ENCODE results near the gene ANKS1B. TPM values are rescaled to one million over a fixed set of nuclear protein-coding genes. Genes with fewer than 3 reads are reported as not detected.

Gene ANKS1B
- total and polyA plus RNA-seq, 2 of the 4 experiments (the other 2 are of a cell fraction): 0.17 to 0.18 TPM

DNA sequence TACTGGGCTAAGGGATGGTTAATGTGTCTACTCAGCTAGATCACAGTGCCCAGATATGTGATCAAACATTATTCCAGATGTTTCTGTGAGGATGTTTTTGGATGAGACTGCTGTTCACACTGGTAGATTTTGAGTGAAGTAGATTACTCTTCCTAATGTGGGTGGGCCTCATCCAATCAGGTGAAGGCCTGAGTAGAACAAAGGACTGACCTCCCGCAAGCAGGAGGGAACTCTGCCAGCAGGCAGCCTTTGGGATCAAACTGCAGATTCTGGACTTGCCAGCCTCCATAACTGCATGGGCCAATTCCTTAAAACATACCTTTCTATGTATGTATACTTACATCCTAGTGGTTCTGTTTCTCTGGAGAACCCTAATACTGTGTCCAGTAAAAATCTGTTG, 1120.4 kb downstream of the ANKS1B start:
- H3K4me2 ChIP-seq (ENCODE audit: low read depth, low read length): no peak overlapping the region
- H3K9ac ChIP-seq (ENCODE audit: low read depth, low read length): no peak overlapping the region
- H4K8ac ChIP-seq (ENCODE audit: low read depth in 2 of 2, low read length in 2 of 2): no peak overlapping the region
- H3K4ac ChIP-seq (ENCODE audit: low read depth, low read length): no peak overlapping the region
- no peak overlapping the region for H4K5ac ChIP-seq (ENCODE audit: low read depth, low read length)
- no peaks in the 10 kb centered on the region for H3K27me3 ChIP-seq (ENCODE audit: control insufficient read depth, insufficient read depth, low read length)
- POLR2A ChIA-PET (ENCODE audit: unreplicated experiment): no interaction called here
- H2BK15ac ChIP-seq (ENCODE audit: low read depth, low read length): no peak overlapping the region
- no peak overlapping the region for H3K14ac ChIP-seq (replicated peaks; ENCODE audit: low read depth, low read length)
- no peak overlapping the region for H2BK5ac ChIP-seq (ENCODE audit: low read depth, low read length, poor library complexity, severe bottlenecking)
- H3K36me3 ChIP-seq (ENCODE audit: control insufficient read depth, insufficient read depth, low read length): no peaks in the 10 kb centered on the region
- DNase-seq: no peak
- dilution Hi-C loops (cut with HindIII; ENCODE audit: low sequenced_read_pairs, unreplicated experiment) (no loop called here), in situ Hi-C loops (cut with MboI; ENCODE audit: low sequenced_read_pairs) (no loop called here), intact Hi-C loops (cut with micrococcal nuclease) (no loop called here)
- no peak overlapping the region for H2BK120ac ChIP-seq (ENCODE audit: low read depth, low read length)
- no peak overlapping the region for H4K91ac ChIP-seq (ENCODE audit: insufficient read depth, low read depth, low read length)
- H3K23ac ChIP-seq (ENCODE audit: low read depth, low read length): no peak overlapping the region
- H2AK5ac ChIP-seq (ENCODE audit: low read depth, low read length): no peak overlapping the region
- H4K20me1 ChIP-seq (ENCODE audit: insufficient read depth, low read length): no peaks in the 10 kb centered on the region
- CTCF ChIA-PET: no interaction called here
- no peak overlapping the region for H3K27ac ChIP-seq (ENCODE audit: insufficient read depth, low read length)
- H3K56ac ChIP-seq (ENCODE audit: extremely low read depth, insufficient read depth, low read length): no peak overlapping the region
- H2AK9ac ChIP-seq (replicated peaks; ENCODE audit: low read depth, low read length, poor library complexity): no peak overlapping the region
- no TSS peak for BruUV-seq (replicated peaks)
- H2AFZ ChIP-seq (replicated peaks; ENCODE audit: low read length, poor library complexity): no peak overlapping the region
- H3K18ac ChIP-seq (ENCODE audit: low read depth, low read length): no peak overlapping the region
- H3K4me1 ChIP-seq (ENCODE audit: control insufficient read depth, insufficient read depth, low read length): no peaks in the 10 kb centered on the region
- ATAC-seq (ENCODE audit: low read depth): no peak
- H3K9me1 ChIP-seq (ENCODE audit: insufficient read depth, low read length): no peaks in the 10 kb centered on the region
- WGBS, 2 experiments (ENCODE audit: extremely low coverage in 2 of 2, insufficient read length in 1 of 2): no CpG with 5 or more reads among the region's 1 CpG
- H2BK20ac ChIP-seq (ENCODE audit: low read depth, low read length): no peak overlapping the region
- no peak overlapping the region for H3K4me3 ChIP-seq (ENCODE audit: insufficient read depth, low read depth, low read length)
- TF ChIP-seq POLR2A (IDR thresholded peaks at IDR 0.05; ENCODE audit: low read depth, low read length): no peak
- no peak for TF ChIP-seq FOS (IDR thresholded peaks at IDR 0.05; ENCODE audit: low read depth, low read length)
- no peak for TF ChIP-seq CTCF (conservative IDR thresholded peaks at IDR 0.05; ENCODE audit: low read depth, low read length)
- TF ChIP-seq BHLHE40 (IDR thresholded peaks at IDR 0.05; ENCODE audit: low read depth, low read length): no peak
- no peak for TF ChIP-seq NFE2L2 (IDR thresholded peaks at IDR 0.05; ENCODE audit: low read depth, low read length)
- TF ChIP-seq RAD21 (IDR thresholded peaks at IDR 0.05; ENCODE audit: low read length): no peak
- no peak for TF ChIP-seq RCOR1 (IDR thresholded peaks at IDR 0.05; ENCODE audit: insufficient replicate concordance, low read length)
- no peak for TF ChIP-seq RFX5 (IDR thresholded peaks at IDR 0.05; ENCODE audit: low read depth, low read length)
- no peak for TF ChIP-seq MAZ (IDR thresholded peaks at IDR 0.05; ENCODE audit: borderline replicate concordance, low read depth, low read length)
- TF ChIP-seq, protein P1, sequence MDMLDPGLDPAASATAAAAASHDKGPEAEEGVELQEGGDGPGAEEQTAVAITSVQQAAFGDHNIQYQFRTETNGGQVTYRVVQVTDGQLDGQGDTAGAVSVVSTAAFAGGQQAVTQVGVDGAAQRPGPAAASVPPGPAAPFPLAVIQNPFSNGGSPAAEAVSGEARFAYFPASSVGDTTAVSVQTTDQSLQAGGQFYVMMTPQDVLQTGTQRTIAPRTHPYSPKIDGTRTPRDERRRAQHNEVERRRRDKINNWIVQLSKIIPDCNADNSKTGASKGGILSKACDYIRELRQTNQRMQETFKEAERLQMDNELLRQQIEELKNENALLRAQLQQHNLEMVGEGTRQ (IDR thresholded peaks at IDR 0.05; ENCODE audit: low read depth, low read length): no peak
- TF ChIP-seq SMC3 (IDR thresholded peaks at IDR 0.05; ENCODE audit: low read depth, low read length): no peak
- TF ChIP-seq MAFK (IDR thresholded peaks at IDR 0.05; ENCODE audit: low read depth, low read length): no peak
- TF ChIP-seq MXI1 (IDR thresholded peaks at IDR 0.05; ENCODE audit: borderline replicate concordance, low read depth, low read length): no peak
- H3K9me3 ChIP-seq (ENCODE audit: control insufficient read depth, insufficient read depth, low read length): no peaks in the 10 kb centered on the region
- no peaks in the 10 kb centered on the region for H3K79me1 ChIP-seq (ENCODE audit: low read depth in 1 of 2, low read length in 2 of 2)

Data from IMR-90 (cell line).